HepG2 (cell line): ENCODE data around the gene OSBPL8. TPM values are rescaled to one million over a fixed set of nuclear protein-coding genes. Genes with fewer than 3 reads are reported as not detected.

Source experiments
- ATAC-seq: fragments of 200-7000 bp; cut with Tn5 transposase; 3 replicates; pipeline ENCODE4 v1.9.1; 2020; ENCODE audit warnings: mild to moderate bottlenecking, moderate library complexity
- BruUV-seq: library from RNA; stranded (reverse); fragments of 400-500 nt; replicated peaks from 2 replicates; lab custom pipeline; 2021; lab: Mats Ljungman, UMichigan
- CTCF ChIA-PET: fragments of 300-600 bp; formaldehyde crosslinking; extraction: SDS; loops from one replicate; lab custom pipeline; 2021; ENCODE audit warnings: low total read pairs, inconsistent platforms, low intra/inter-chr PET ratio; lab: Yijun Ruan, JAX
- POLR2A ChIA-PET: fragments of 350-600 bp; sonication (Branson Sonifier 250); formaldehyde crosslinking; loops from one replicate; lab custom pipeline; 2020; ENCODE audit warnings: antibody characterized with exemption, inconsistent platforms; lab: Yijun Ruan, JAX
- DNase-seq: peaks from one replicate; pipeline ENCODE4 v3.0.0-alpha.2; 2015; ENCODE audit warnings: low spot score
- FAIRE-seq: peaks from 3 replicates; lab custom pipeline; 2011; peaks lifted over from hg19 to GRCh38; lab: Jason Lieb, UNC
- H2AFZ ChIP-seq: one replicate; pipeline ENCODE4 v1.6.1; 2011; ENCODE audit warnings: low read length, inconsistent platforms
- H3K27ac ChIP-seq: fragments of 300-600 bp; 3 replicates; pipeline ENCODE4 v1.8.0; 2011; ENCODE audit warnings: mixed run types, mild to moderate bottlenecking, mixed read lengths, low read length, inconsistent platforms; ENCODE audit not compliant: insufficient read depth; ENCODE audit errors: extremely low read length
- H3K27me3 ChIP-seq, 2 experiments: fragments of 200-600 bp in 1 of 2; 2 replicates in 1 of 2; 3 replicates in 1 of 2; pipeline versions ENCODE4 v1.6.0 to v1.8.0; 2011; ENCODE audit warnings: low read length in 2 of 2, mild to moderate bottlenecking in 2 of 2, moderate library complexity in 2 of 2, inconsistent platforms in 1 of 2; ENCODE audit not compliant: insufficient read depth in 2 of 2, control insufficient read depth in 1 of 2
- H3K36me3 ChIP-seq, 2 experiments: fragments of 200-600 bp in 1 of 2; replicated peaks in 1 of 2; 2 replicates in 1 of 2; 3 replicates in 1 of 2; pipeline versions ENCODE4 v1.5.1 to v1.8.0; 2011; ENCODE audit warnings: low read length in 2 of 2, inconsistent platforms in 1 of 2; ENCODE audit not compliant: insufficient read depth in 2 of 2, control insufficient read depth in 1 of 2
- H3K4me1 ChIP-seq: 2 replicates; pipeline ENCODE4 v1.5.1; 2012; ENCODE audit warnings: low read length, inconsistent platforms; ENCODE audit not compliant: insufficient read depth
- H3K4me2 ChIP-seq: 2 replicates; pipeline ENCODE4 v1.6.0; 2011; ENCODE audit warnings: low read depth, low read length, inconsistent platforms
- H3K4me3 ChIP-seq, 3 experiments: fragments of 200-600 bp in 1 of 3; sonication (generic), shearing (Covaris generic) in 1 of 3; replicated peaks in 1 of 3; 2 replicates each; pipeline ENCODE4 v1.5.1; 2011 to 2016; ENCODE audit warnings: low read length in 3 of 3, inconsistent platforms in 2 of 3, low read depth in 2 of 3, mild to moderate bottlenecking in 2 of 3, control low read depth in 1 of 3, mixed read lengths in 1 of 3; ENCODE audit not compliant: insufficient read depth in 1 of 3
- H3K79me2 ChIP-seq: one replicate; pipeline ENCODE4 v1.6.1; 2011; ENCODE audit warnings: low read length, inconsistent platforms; ENCODE audit not compliant: insufficient read depth
- H3K9ac ChIP-seq: 2 replicates; pipeline ENCODE4 v1.6.0; 2011; ENCODE audit warnings: mild to moderate bottlenecking, low read depth, low read length, inconsistent platforms; ENCODE audit not compliant: insufficient read depth
- H3K9me3 ChIP-seq: 2 replicates; pipeline ENCODE4 v1.5.1; 2012; ENCODE audit warnings: mild to moderate bottlenecking, low read length
- H4K20me1 ChIP-seq: 2 replicates; pipeline ENCODE4 v1.6.0; 2011; ENCODE audit warnings: inconsistent platforms, mild to moderate bottlenecking, low read length, moderate library complexity; ENCODE audit not compliant: insufficient read depth
- KAT8 ChIP-seq: IDR thresholded peaks from 2 replicates; pipeline ENCODE4 v1.6.1; 2016; ENCODE audit warnings: missing genetic modification reagents, missing compliant biosample characterization
- KDM3A ChIP-seq: IDR thresholded peaks from 2 replicates; pipeline ENCODE4 v1.6.1; 2018; ENCODE audit warnings: low read depth, missing compliant biosample characterization
- KMT2B ChIP-seq: IDR thresholded peaks from 2 replicates; pipeline ENCODE4 v1.6.1; 2016; ENCODE audit warnings: missing genetic modification reagents, missing compliant biosample characterization
- MXD3 ChIP-seq: IDR thresholded peaks from 2 replicates; pipeline ENCODE4 v1.6.1; 2016; ENCODE audit warnings: mild to moderate bottlenecking, missing biosample characterization, missing genetic modification reagents
- PHF21A ChIP-seq: sonication (generic); formaldehyde crosslinking; IDR thresholded peaks from 2 replicates; pipeline ENCODE4 v1.5.0; 2020; ENCODE audit warnings: mild to moderate bottlenecking, missing genetic modification reagents
- PITX1 ChIP-seq: sonication (generic); formaldehyde crosslinking; IDR thresholded peaks from 2 replicates; pipeline ENCODE4 v1.5.1; 2020; ENCODE audit warnings: mild to moderate bottlenecking, missing genetic modification reagents
- SIN3A ChIP-seq: IDR thresholded peaks from 2 replicates; pipeline ENCODE4 v1.6.1; 2011; ENCODE audit warnings: low read depth, mild to moderate bottlenecking, control low read depth, low read length, borderline replicate concordance
- SUZ12 ChIP-seq: fragments of 150-350 bp; IDR thresholded peaks from 2 replicates; pipeline ENCODE4 v1.6.1; 2014; ENCODE audit warnings: low read depth, low read length
- ZBTB20 ChIP-seq: sonication (generic); formaldehyde crosslinking; IDR thresholded peaks from 2 replicates; pipeline ENCODE4 v1.8.1; 2023; ENCODE audit warnings: missing genetic modification reagents, low read depth, mild to moderate bottlenecking, borderline replicate concordance
- ZNF326 ChIP-seq: sonication (generic); formaldehyde crosslinking; IDR thresholded peaks from 2 replicates; pipeline ENCODE4 v1.4.0; 2020; ENCODE audit warnings: missing genetic modification reagents, borderline replicate concordance
- ZNF432 ChIP-seq: sonication (generic); formaldehyde crosslinking; IDR thresholded peaks from 2 replicates; pipeline ENCODE4 v1.5.0; 2020; ENCODE audit warnings: missing genetic modification reagents, mild to moderate bottlenecking, borderline replicate concordance
- ZSCAN22 ChIP-seq: sonication (generic); formaldehyde crosslinking; IDR thresholded peaks from 2 replicates; pipeline ENCODE4 v1.4.0; 2020; ENCODE audit warnings: mild to moderate bottlenecking, missing genetic modification reagents
- WGBS: methylation state at CpG from one replicate; pipeline ENCODE4 v1.1.6; 2017; ENCODE audit warnings: low lambda C conversion rate; 5-methylcytosine and 5-hydroxymethylcytosine counted together
- in situ Hi-C: cut with HindIII; loops from 2 replicates; pipeline ENCODE4 v1.10.0; 2017; ENCODE audit warnings: low pct_unique_long_range_greater_than_20kb; ENCODE audit not compliant: extremely low pct_ligation_motif_present
- intact Hi-C: fragments of 100-400 bp; cut with micrococcal nuclease; formaldehyde crosslinking; loops from one replicate; pipeline ENCODE4 v1.10.0; 2022; ENCODE audit not compliant: unreplicated experiment
- polyA plus RNA-seq, 8 experiments: library from polyadenylated mRNA; depleted of rRNA in 3 of 8; stranded (reverse) in 7 of 8; unstranded in 1 of 8; fragments of >200 nt; fragmentation: Illumina TruSeq in 4 of 8; extraction: Trizol in 4 of 8; gene quantifications; 2 replicates each; pipeline versions ENCODE4 v1.2.1 to v1.2.3, GENCODE V29; 2011 to 2016; ENCODE audit warnings: low read depth in 4 of 8, missing spikeins in 1 of 8, mixed read lengths in 1 of 8; ENCODE audit not compliant: insufficient read depth in 1 of 8
- total RNA-seq, 5 experiments: library from RNA; depleted of rRNA; stranded (reverse); fragments of >200 nt; fragmentation: Illumina TruSeq; extraction: Trizol; gene quantifications; 2 replicates each; pipeline ENCODE4 v1.2.3, GENCODE V29; 2016; ENCODE audit warnings: low read depth in 1 of 5
- TF ChIP-seq, protein P1 (sequence below): fragments of 450-650 bp; IDR thresholded peaks from 2 replicates; pipeline ENCODE4 v1.6.1; 2016
- TF ChIP-seq, protein P2 (sequence below): sonication (generic); formaldehyde crosslinking; IDR thresholded peaks from 2 replicates; pipeline ENCODE4 v1.5.0; 2020; ENCODE audit warnings: missing genetic modification reagents, mild to moderate bottlenecking, borderline replicate concordance
- TF ChIP-seq, protein P3 (sequence below): sonication (generic); formaldehyde crosslinking; IDR thresholded peaks from 2 replicates; pipeline ENCODE4 v1.4.0; 2020; ENCODE audit warnings: mild to moderate bottlenecking, missing genetic modification reagents

Gene OSBPL8
- total and polyA plus RNA-seq, 2 of the 13 experiments (the other 11 are each of a cell fraction or from before 2014, with no cell fraction given) = 11.0 to 33.9 TPM

GRCh38 chr12:76374386-76375020 is 185.1 kb downstream of the OSBPL8 start:
- in situ Hi-C loops = no loop called here
- ATAC-seq (no peak), DNase-seq (no peak), FAIRE-seq (no peak)
- ChIA-PET POLR2A (no interaction called here), CTCF (no interaction called here)
- H3K27me3 ChIP-seq = no peaks in the 10 kb centered on the region
- no peak for TF ChIP-seq KMT2B (CRISPR knock-in tag)
- TF ChIP-seq, protein P1, sequence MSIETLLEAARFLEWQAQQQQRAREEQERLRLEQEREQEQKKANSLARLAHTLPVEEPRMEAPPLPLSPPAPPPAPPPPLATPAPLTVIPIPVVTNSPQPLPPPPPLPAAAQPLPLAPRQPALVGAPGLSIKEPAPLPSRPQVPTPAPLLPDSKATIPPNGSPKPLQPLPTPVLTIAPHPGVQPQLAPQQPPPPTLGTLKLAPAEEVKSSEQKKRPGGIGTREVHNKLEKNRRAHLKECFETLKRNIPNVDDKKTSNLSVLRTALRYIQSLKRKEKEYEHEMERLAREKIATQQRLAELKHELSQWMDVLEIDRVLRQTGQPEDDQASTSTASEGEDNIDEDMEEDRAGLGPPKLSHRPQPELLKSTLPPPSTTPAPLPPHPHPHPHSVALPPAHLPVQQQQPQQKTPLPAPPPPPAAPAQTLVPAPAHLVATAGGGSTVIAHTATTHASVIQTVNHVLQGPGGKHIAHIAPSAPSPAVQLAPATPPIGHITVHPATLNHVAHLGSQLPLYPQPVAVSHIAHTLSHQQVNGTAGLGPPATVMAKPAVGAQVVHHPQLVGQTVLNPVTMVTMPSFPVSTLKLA = 0 out of 2 replicates have a peak, but pooled peaks have one; percentile 9
- intact Hi-C loops = no loop called here
- H3K4me3 ChIP-seq = no peak overlapping the region
- H3K4me2 ChIP-seq = no peak overlapping the region
- H3K79me2 ChIP-seq = no peaks in the 10 kb centered on the region
- BruUV-seq = no TSS peak
- 100% methylated on average over 1 of the region's 1 CpG for WGBS
- no peaks in the 10 kb centered on the region for H3K4me1 ChIP-seq
- no peak overlapping the region for H3K9ac ChIP-seq
- H2AFZ ChIP-seq = no peak overlapping the region
- no peaks in the 10 kb centered on the region for H4K20me1 ChIP-seq
- no peaks in the 10 kb centered on the region for H3K9me3 ChIP-seq
- no peak overlapping the region for H3K27ac ChIP-seq
- peaks cover 1 to 12% of the 10 kb centered on the region in 2 experiments; a peak in 1 of 5 replicates for H3K36me3 ChIP-seq

DNA sequence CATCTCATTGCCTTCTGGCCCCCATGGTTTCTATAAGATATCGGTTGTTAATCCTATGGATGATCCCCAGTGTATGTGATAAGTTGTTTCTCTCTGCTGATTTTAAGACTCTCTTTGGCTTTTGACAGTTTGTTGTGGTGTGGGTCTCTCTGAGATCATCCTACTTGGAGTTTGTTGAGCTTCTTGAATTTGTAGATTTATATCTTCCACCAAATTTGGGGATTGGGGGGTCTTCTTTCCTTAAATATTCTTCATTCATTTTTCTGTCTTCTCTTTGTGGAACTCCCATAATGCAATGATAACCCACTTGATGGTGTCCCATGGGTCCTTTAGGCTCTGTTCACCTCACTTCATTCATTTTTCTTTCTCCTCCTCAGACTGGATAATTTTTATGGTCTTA is 191.3 kb downstream of the OSBPL8 start:
- Histone ChIP-seq H3K9me3 (no peaks in the 10 kb centered on the region), H3K4me2 (no peak overlapping the region), H2AFZ (no peak overlapping the region), H3K36me3 (peaks cover 3 to 17% of the 10 kb centered on the region in 2 experiments; a peak in 3 of 5 replicates), H3K27ac (no peak overlapping the region), H3K4me1 (no peaks in the 10 kb centered on the region), H4K20me1 (no peaks in the 10 kb centered on the region), H3K79me2 (no peaks in the 10 kb centered on the region), H3K9ac (no peak overlapping the region), H3K4me3 (no peak overlapping the region), H3K27me3 (no peaks in the 10 kb centered on the region)
- no peak for FAIRE-seq
- CTCF ChIA-PET = no interaction called here
- 100% methylated on average over 1 of the region's 1 CpG for whole genome bisulfite sequencing
- DNase-seq = no peak
- intact Hi-C loops (no loop called here), in situ Hi-C loops (no loop called here)
- no peak for ATAC-seq
- no TSS peak for BruUV-seq
- POLR2A ChIA-PET = interaction anchor here (1.5 kb wide), 1 partner anchor 20 kb away, joined by 4 read pairs; the partner anchor contains the start of gene BBS10
- no peak for TF ChIP-seq KAT8 (CRISPR knock-in tag)
- no peak for TF ChIP-seq PHF21A (CRISPR knock-in tag)
- TF ChIP-seq PITX1 (CRISPR knock-in tag) = no peak
- TF ChIP-seq, protein P2, sequence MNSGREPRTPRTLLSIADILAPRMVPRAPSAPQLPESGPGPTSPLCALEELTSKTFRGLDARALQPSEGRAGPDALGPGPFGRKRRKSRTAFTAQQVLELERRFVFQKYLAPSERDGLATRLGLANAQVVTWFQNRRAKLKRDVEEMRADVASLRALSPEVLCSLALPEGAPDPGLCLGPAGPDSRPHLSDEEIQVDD (CRISPR knock-in tag) = no peak
- no peak for TF ChIP-seq ZNF432 (CRISPR knock-in tag)
- TF ChIP-seq SIN3A = no peak
- no peak for TF ChIP-seq ZSCAN22 (CRISPR knock-in tag)
- no peak for TF ChIP-seq ZNF326 (CRISPR knock-in tag)
- no peak for TF ChIP-seq SUZ12
- TF ChIP-seq KDM3A (CRISPR knock-in tag) = no peak
- no peak for TF ChIP-seq ZBTB20 (CRISPR knock-in tag)
- TF ChIP-seq, protein P3, sequence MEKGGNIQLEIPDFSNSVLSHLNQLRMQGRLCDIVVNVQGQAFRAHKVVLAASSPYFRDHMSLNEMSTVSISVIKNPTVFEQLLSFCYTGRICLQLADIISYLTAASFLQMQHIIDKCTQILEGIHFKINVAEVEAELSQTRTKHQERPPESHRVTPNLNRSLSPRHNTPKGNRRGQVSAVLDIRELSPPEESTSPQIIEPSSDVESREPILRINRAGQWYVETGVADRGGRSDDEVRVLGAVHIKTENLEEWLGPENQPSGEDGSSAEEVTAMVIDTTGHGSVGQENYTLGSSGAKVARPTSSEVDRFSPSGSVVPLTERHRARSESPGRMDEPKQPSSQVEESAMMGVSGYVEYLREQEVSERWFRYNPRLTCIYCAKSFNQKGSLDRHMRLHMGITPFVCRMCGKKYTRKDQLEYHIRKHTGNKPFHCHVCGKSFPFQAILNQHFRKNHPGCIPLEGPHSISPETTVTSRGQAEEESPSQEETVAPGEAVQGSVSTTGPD (CRISPR knock-in tag) = no peak
- no peak for TF ChIP-seq MXD3
